Neural progenitor cell (in vitro differentiated cells): ENCODE results near the gene MARCHF2. TPM values are rescaled to one million over a fixed set of nuclear protein-coding genes. Genes with fewer than 3 reads are reported as not detected.
"Not testable (repeated sequence)": the region's sequence is repeated elsewhere in the genome, so short reads cannot be mapped to it uniquely, and the experiment has no call there.

Experiments
- DNase-seq: peaks from one replicate; pipeline ENCODE4 v3.0.0-alpha.2; 2016; ENCODE audit warnings: low spot score
- H2AFZ ChIP-seq: fragments of 200-600 bp; sonication (generic); replicated peaks from 2 replicates; pipeline ENCODE4 v1.6.1; 2016; ENCODE audit warnings: antibody characterized with exemption
- H3F3A ChIP-seq: fragments of 200-600 bp; sonication (generic); 2 replicates; pipeline ENCODE4 v1.6.1; 2016; ENCODE audit warnings: antibody characterized with exemption, low read depth
- H3K27ac ChIP-seq: fragments of 200-600 bp; sonication (generic); 2 replicates; pipeline ENCODE4 v1.5.1; 2016; ENCODE audit warnings: mild to moderate bottlenecking
- H3K27me3 ChIP-seq: fragments of 200-600 bp; sonication (generic); 2 replicates; pipeline ENCODE4 v1.6.1; 2016; ENCODE audit warnings: mild to moderate bottlenecking, moderate library complexity
- H3K36me3 ChIP-seq: fragments of 200-600 bp; sonication (generic); 2 replicates; pipeline ENCODE4 v1.5.1; 2016
- H3K4me1 ChIP-seq: fragments of 200-600 bp; sonication (generic); 2 replicates; pipeline ENCODE4 v1.6.1; 2016; ENCODE audit warnings: mixed run types
- H3K4me2 ChIP-seq: fragments of 200-600 bp; sonication (generic); 2 replicates; pipeline ENCODE4 v1.6.1; 2016
- H3K4me3 ChIP-seq: fragments of 200-600 bp; sonication (generic); 2 replicates; pipeline ENCODE4 v1.5.1; 2016
- H3K79me2 ChIP-seq: fragments of 200-600 bp; sonication (generic); 2 replicates; pipeline ENCODE4 v1.6.1; 2016; ENCODE audit warnings: low read depth
- H3K9ac ChIP-seq: fragments of 200-600 bp; sonication (generic); 2 replicates; pipeline ENCODE4 v1.6.1; 2016
- H3K9me3 ChIP-seq: fragments of 200-600 bp; sonication (generic); 2 replicates; pipeline ENCODE4 v1.5.1; 2016; ENCODE audit warnings: low read depth
- H4K20me1 ChIP-seq: fragments of 200-600 bp; sonication (generic); 2 replicates; pipeline ENCODE4 v1.6.1; 2016; ENCODE audit warnings: low read depth
- H3K27ac Mint-ChIP-seq: 3 replicates; pipeline ENCODE4 v1.8.0; 2021; ENCODE audit warnings: mixed read lengths
- H3K27me3 Mint-ChIP-seq: 2 replicates; pipeline ENCODE4 v1.8.0; 2022; ENCODE audit warnings: low read depth, mild to moderate bottlenecking, inconsistent platforms, moderate library complexity, mixed read lengths; ENCODE audit not compliant: insufficient read depth
- H3K36me3 Mint-ChIP-seq: 3 replicates; pipeline ENCODE4 v1.8.0; 2021; ENCODE audit warnings: mixed read lengths
- H3K4me1 Mint-ChIP-seq: 3 replicates; pipeline ENCODE4 v1.8.0; 2021; ENCODE audit warnings: mixed read lengths
- H3K4me3 Mint-ChIP-seq: 3 replicates; pipeline ENCODE4 v1.8.0; 2021; ENCODE audit warnings: mild to moderate bottlenecking, moderate library complexity, mixed read lengths
- H3K9me3 Mint-ChIP-seq: 3 replicates; pipeline ENCODE4 v1.8.0; 2020; ENCODE audit warnings: mixed read lengths
- CTCF ChIP-seq: fragments of 200-600 bp; sonication (generic); IDR thresholded peaks from 2 replicates; pipeline ENCODE4 v1.5.1; 2017; ENCODE audit warnings: antibody characterized with exemption, mild to moderate bottlenecking
- EZH2 ChIP-seq: fragments of 200-600 bp; sonication (generic); IDR thresholded peaks from 2 replicates; pipeline ENCODE4 v1.6.1; 2017; ENCODE audit warnings: antibody characterized with exemption, mild to moderate bottlenecking, moderate library complexity
- EZH2phosphoT487 ChIP-seq: fragments of 200-600 bp; sonication (generic); IDR thresholded peaks from 2 replicates; pipeline ENCODE4 v1.6.1; 2017; ENCODE audit warnings: antibody characterized with exemption
- total RNA-seq: library from RNA; depleted of rRNA; stranded (reverse); fragments of >200 nt; gene quantifications from 2 replicates; pipeline ENCODE4 v1.2.3, GENCODE V29; 2015; ENCODE audit warnings: low replicate concordance

The MARCHF2 gene
- total RNA-seq, 1 donor from 2014 or later: 27.0 TPM

DNA sequence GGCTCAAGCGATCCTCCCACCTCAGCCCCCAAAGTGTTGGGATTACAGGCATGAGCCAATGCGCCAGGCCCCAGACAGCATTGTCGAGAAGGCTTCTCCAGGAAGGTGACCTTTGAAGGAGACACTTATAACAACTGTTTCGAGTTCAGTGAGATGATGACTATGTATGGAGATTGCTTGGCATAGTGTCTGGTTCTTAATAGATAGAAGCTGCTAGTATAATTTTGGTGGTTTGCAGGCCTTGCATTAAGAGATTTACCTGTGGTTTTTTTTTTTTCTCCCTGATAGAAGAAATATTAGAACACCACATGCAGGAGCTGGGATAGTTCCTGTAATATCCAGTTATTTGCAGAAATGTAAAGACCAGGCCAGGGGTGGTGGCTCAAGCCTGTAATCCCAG, 3.7 kb downstream of the MARCHF2 start:
- no peak overlapping the region for H3K9ac ChIP-seq
- Mint-ChIP-seq H3K36me3 (no peaks in the 10 kb centered on the region), H3K27me3 (peaks cover 4% of the 10 kb centered on the region), H3K27ac (no peak overlapping the region), H3K4me3 (no peak overlapping the region), H3K9me3 (no peaks in the 10 kb centered on the region), H3K4me1 (peaks cover 6% of the 10 kb centered on the region)
- no peak overlapping the region for H3K4me3 ChIP-seq
- H3K79me2 ChIP-seq: no peaks in the 10 kb centered on the region
- no peaks in the 10 kb centered on the region for H4K20me1 ChIP-seq
- no peaks in the 10 kb centered on the region for H3K36me3 ChIP-seq
- no peaks in the 10 kb centered on the region for H3K9me3 ChIP-seq
- no peak overlapping the region for H2AFZ ChIP-seq
- peaks cover 5% of the 10 kb centered on the region for H3K4me1 ChIP-seq
- no peak overlapping the region for H3K4me2 ChIP-seq
- DNase-seq: no peak
- no peak overlapping the region for H3K27ac ChIP-seq
- H3K27me3 ChIP-seq: peaks cover 4% of the 10 kb centered on the region
- H3F3A ChIP-seq: peaks cover 5% of the 10 kb centered on the region
- TF ChIP-seq EZH2 (no peak), CTCF (no peak), EZH2phosphoT487 (no peak)

GRCh38 chr19:8421484-8422461, 8.7 kb downstream of the MARCHF2 start:
- Histone ChIP-seq H3K4me3 (no peak overlapping the region), H3K27me3 (no peaks in the 10 kb centered on the region), H3F3A (no peaks in the 10 kb centered on the region), H3K4me2 (no peak overlapping the region), H3K4me1 (no peaks in the 10 kb centered on the region), H4K20me1 (no peaks in the 10 kb centered on the region), H3K9ac (no peak overlapping the region), H2AFZ (no peak overlapping the region), H3K27ac (no peak overlapping the region), H3K79me2 (no peaks in the 10 kb centered on the region), H3K36me3 (no peaks in the 10 kb centered on the region), H3K9me3 (no peaks in the 10 kb centered on the region)
- peaks cover 1% of the 10 kb centered on the region for H3K36me3 Mint-ChIP-seq
- H3K9me3 Mint-ChIP-seq: no peaks in the 10 kb centered on the region
- DNase-seq: no peak
- H3K27me3 Mint-ChIP-seq: peaks cover 2% of the 10 kb centered on the region
- H3K4me1 Mint-ChIP-seq: peaks cover 13% of the 10 kb centered on the region
- H3K4me3 Mint-ChIP-seq: no peak overlapping the region
- TF ChIP-seq CTCF (no peak), EZH2 (no peak), EZH2phosphoT487 (no peak)
- no peak overlapping the region for H3K27ac Mint-ChIP-seq

- H3K27me3 ChIP-seq: no peaks in the 10 kb centered on the region
- H3K4me3 ChIP-seq: no peak overlapping the region
- no peaks in the 10 kb centered on the region for H4K20me1 ChIP-seq
- H3K79me2 ChIP-seq: no peaks in the 10 kb centered on the region
- Mint-ChIP-seq H3K4me1 (peaks cover 10% of the 10 kb centered on the region), H3K9me3 (no peaks in the 10 kb centered on the region), H3K27ac (no peak overlapping the region), H3K4me3 (no peak overlapping the region), H3K36me3 (peaks cover 1% of the 10 kb centered on the region), H3K27me3 (peaks cover 2% of the 10 kb centered on the region)
- no peaks in the 10 kb centered on the region for H3K9me3 ChIP-seq
- no peak for DNase-seq
- no peak overlapping the region for H3K27ac ChIP-seq
- no peaks in the 10 kb centered on the region for H3K4me1 ChIP-seq
- TF ChIP-seq CTCF (no peak), EZH2phosphoT487 (no peak), EZH2 (no peak)
- no peak overlapping the region for H2AFZ ChIP-seq
- H3F3A ChIP-seq: no peaks in the 10 kb centered on the region
- H3K4me2 ChIP-seq: no peak overlapping the region
- H3K9ac ChIP-seq: no peak overlapping the region
- no peaks in the 10 kb centered on the region for H3K36me3 ChIP-seq
These were observed 10.7 kb downstream of the MARCHF2 start for GRCh38 chr19:8423817-8424223.

DNA sequence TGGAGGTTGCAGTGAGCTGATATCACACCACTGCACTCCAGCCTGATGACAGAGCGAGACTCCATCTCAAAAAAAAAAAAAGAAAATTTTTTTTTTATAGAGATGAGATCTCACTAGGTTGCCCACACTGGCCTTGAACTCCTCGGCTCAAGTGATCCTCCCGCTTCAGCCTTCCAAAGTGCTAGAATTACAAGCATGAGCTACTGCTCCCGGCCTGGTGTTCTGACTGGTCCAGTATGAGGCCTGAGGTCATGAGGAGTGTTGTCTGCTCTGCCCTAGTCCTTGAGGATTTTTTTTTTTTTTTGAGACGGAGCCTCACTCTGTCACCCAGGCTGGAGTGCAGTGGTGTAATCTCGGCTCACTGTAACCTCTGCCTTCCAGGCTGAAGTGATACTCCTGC, 12.2 kb downstream of the MARCHF2 start:
- H2AFZ ChIP-seq, DNase-seq, H3K9me3 Mint-ChIP-seq, H3K4me2 ChIP-seq, H3K27ac Mint-ChIP-seq, H3K9me3 ChIP-seq, H3F3A ChIP-seq, H3K4me3 Mint-ChIP-seq, H3K9ac ChIP-seq, H3K4me3 ChIP-seq, H3K27me3 Mint-ChIP-seq, H3K36me3 ChIP-seq, H3K27me3 ChIP-seq, H4K20me1 ChIP-seq, H3K79me2 ChIP-seq, H3K36me3 Mint-ChIP-seq, H3K4me1 ChIP-seq, H3K27ac ChIP-seq: not testable (repeated sequence)
- H3K4me1 Mint-ChIP-seq: peaks cover 10% of the 10 kb centered on the region
